ENCODE measurements around the gene FMN2.

- TF ChIP-seq CTCF (conservative IDR thresholded peaks at IDR 0.05 in 1 of 2, IDR thresholded peaks at IDR 0.05 in 1 of 2; ENCODE audit: low read depth in 1 of 2, low read length in 2 of 2) = no peak
- no peak for TF ChIP-seq EZH2 (IDR thresholded peaks at IDR 0.05; ENCODE audit: low read length, missing control alignments)
Measured at GRCh38 chr1:240338837-240339236, 247.2 kb downstream of the FMN2 start.
